GM12878 (cell line): ENCODE results near the gene CDH10. TPM values are rescaled to one million over a fixed set of nuclear protein-coding genes. Genes with fewer than 3 reads are reported as not detected.

Source experiments
- ATAC-seq: fragments of 200-7000 bp; cut with Tn5 transposase; 3 replicates; pipeline ENCODE4 v1.9.1; 2020; ENCODE audit warnings: mild to moderate bottlenecking, moderate library complexity
- BruUV-seq: library from RNA; stranded (reverse); fragments of 400-500 nt; replicated peaks from 2 replicates; lab custom pipeline; 2021; lab: Mats Ljungman, UMichigan
- CTCF ChIA-PET: fragments of 300-600 bp; sonication (Branson Sonifier 250); formaldehyde crosslinking; extraction: SDS; loops from one replicate; lab custom pipeline; 2021; ENCODE audit warnings: inconsistent platforms; lab: Yijun Ruan, JAX
- POLR2A ChIA-PET: fragments of 350-600 bp; formaldehyde crosslinking; extraction: SDS; loops from one replicate; lab custom pipeline; 2021; ENCODE audit warnings: inconsistent platforms; lab: Charles Lee
- RAD21 ChIA-PET: fragments of 300-600 bp; sonication (Branson Sonifier 250); formaldehyde crosslinking; loops from one replicate; lab custom pipeline; 2023; ENCODE audit warnings: antibody characterized with exemption; ENCODE audit not compliant: unreplicated experiment; lab: Charles Lee
- SMC1A ChIA-PET: fragments of 300-600 bp; sonication (Branson Sonifier 250); formaldehyde crosslinking; loops from one replicate; lab custom pipeline; 2023; ENCODE audit not compliant: unreplicated experiment, uncharacterized antibody; lab: Charles Lee
- DNase-seq: peaks from one replicate; pipeline ENCODE4 v3.0.0-alpha.2; 2011; ENCODE audit warnings: low read depth, low spot score
- FAIRE-seq: peaks from 3 replicates; lab custom pipeline; 2011; peaks lifted over from hg19 to GRCh38; lab: Jason Lieb, UNC
- H2AFZ ChIP-seq: 2 replicates; pipeline ENCODE4 v1.6.0; 2011; ENCODE audit warnings: low read depth, low read length, control low read depth; ENCODE audit not compliant: control insufficient read depth
- H3K27ac ChIP-seq: 2 replicates; pipeline ENCODE4 v1.5.1; 2011; ENCODE audit warnings: control low read depth; ENCODE audit not compliant: control insufficient read depth, insufficient read depth
- H3K27me3 ChIP-seq, 2 experiments: replicated peaks in 1 of 2; 2 replicates each; pipeline versions ENCODE4 v1.6.0 to v1.6.1; 2011; ENCODE audit warnings: low read length in 1 of 2; ENCODE audit not compliant: control insufficient read depth in 2 of 2, insufficient read depth in 2 of 2
- H3K36me3 ChIP-seq, 2 experiments: 2 replicates each; pipeline ENCODE4 v1.5.1; 2011; ENCODE audit warnings: low read length in 1 of 2; ENCODE audit not compliant: control insufficient read depth in 2 of 2, insufficient read depth in 2 of 2
- H3K4me1 ChIP-seq: 2 replicates; pipeline ENCODE4 v1.6.1; 2011; ENCODE audit warnings: mild to moderate bottlenecking, low read length, moderate library complexity, mixed read lengths; ENCODE audit not compliant: control insufficient read depth, insufficient read depth
- H3K4me2 ChIP-seq: 2 replicates; pipeline ENCODE4 v1.6.0; 2011; ENCODE audit warnings: control low read depth; ENCODE audit not compliant: control insufficient read depth, insufficient read depth
- H3K4me3 ChIP-seq: fragments of 200-600 bp; sonication (generic); 2 replicates; pipeline ENCODE4 v1.5.1; 2016
- H3K79me2 ChIP-seq: 2 replicates; pipeline ENCODE4 v1.6.0; 2011; ENCODE audit warnings: low read length; ENCODE audit not compliant: control insufficient read depth, insufficient read depth
- H3K9ac ChIP-seq: 2 replicates; pipeline ENCODE4 v1.8.0; 2011; ENCODE audit warnings: low read length, control low read depth, mixed read lengths; ENCODE audit not compliant: control insufficient read depth, insufficient read depth
- H3K9me3 ChIP-seq: replicated peaks from 3 replicates; pipeline ENCODE4 v1.5.1; 2011; ENCODE audit warnings: mild to moderate bottlenecking, low read length; ENCODE audit not compliant: control insufficient read depth, insufficient read depth
- H4K20me1 ChIP-seq: 2 replicates; pipeline ENCODE4 v1.6.0; 2011; ENCODE audit not compliant: control insufficient read depth, insufficient read depth
- BCL11A ChIP-seq: IDR thresholded peaks from 2 replicates; pipeline ENCODE4 v1.6.1; 2011; ENCODE audit warnings: low read depth, low read length
- CEBPB ChIP-seq, 2 experiments: fragments of 150-350 bp in 1 of 2; IDR thresholded peaks; 2 replicates each; pipeline ENCODE4 v1.6.1; 2012 to 2014; ENCODE audit warnings: low read depth in 2 of 2, low read length in 2 of 2, borderline replicate concordance in 1 of 2, inconsistent platforms in 1 of 2
- GABPA ChIP-seq: IDR thresholded peaks from 2 replicates; pipeline ENCODE4 v1.6.1; 2014; ENCODE audit warnings: antibody characterized with exemption, low read depth, mild to moderate bottlenecking, inconsistent platforms
- NBN ChIP-seq: fragments of 450-650 bp; IDR thresholded peaks from 2 replicates; pipeline ENCODE4 v1.6.1; 2016
- NFIC ChIP-seq: IDR thresholded peaks from 2 replicates; pipeline ENCODE4 v1.6.1; 2012; ENCODE audit warnings: low read depth, mild to moderate bottlenecking, inconsistent platforms, low read length, moderate library complexity
- NFXL1 ChIP-seq: fragments of 450-650 bp; IDR thresholded peaks from 2 replicates; pipeline ENCODE4 v1.6.1; 2017; ENCODE audit warnings: antibody characterized with exemption, mild to moderate bottlenecking, borderline replicate concordance
- NR2C2 ChIP-seq: IDR thresholded peaks from 2 replicates; pipeline ENCODE4 v1.6.1; 2011; ENCODE audit warnings: borderline replicate concordance, low read depth; ENCODE audit not compliant: control insufficient read depth, insufficient read length
- SIX5 ChIP-seq: IDR thresholded peaks from 2 replicates; pipeline ENCODE4 v1.6.1; 2011; ENCODE audit warnings: mild to moderate bottlenecking, low read depth, low read length, moderate library complexity; ENCODE audit not compliant: severe bottlenecking
- SP1 ChIP-seq: IDR thresholded peaks from one replicate; pipeline ENCODE4 v1.6.1; 2011; ENCODE audit warnings: low read depth, low read length
- TCF12 ChIP-seq: IDR thresholded peaks from 2 replicates; pipeline ENCODE4 v1.6.1; 2011; ENCODE audit warnings: low read depth, mild to moderate bottlenecking, low read length
- YBX1 ChIP-seq: fragments of 450-650 bp; IDR thresholded peaks from 2 replicates; pipeline ENCODE4 v1.6.1; 2016; ENCODE audit warnings: antibody characterized with exemption
- ZSCAN29 ChIP-seq: fragments of 450-650 bp; IDR thresholded peaks from 2 replicates; pipeline ENCODE4 v1.6.1; 2017; ENCODE audit warnings: mild to moderate bottlenecking, moderate library complexity
- WGBS: methylation state at CpG from one replicate; pipeline ENCODE4 v1.1.6; 2016; ENCODE audit warnings: low lambda C conversion rate; ENCODE audit not compliant: insufficient replicate concordance, insufficient coverage; ENCODE audit errors: missing lambda C conversion rate; 5-methylcytosine and 5-hydroxymethylcytosine counted together
- in situ Hi-C: fragments of 300-500 bp; cut with MboI; formaldehyde crosslinking; loops from 9 replicates; pipeline ENCODE4 v1.14.3; 2018; ENCODE audit warnings: mixed read lengths
- intact Hi-C: fragments of 100-400 bp; cut with micrococcal nuclease; formaldehyde crosslinking; loops from one replicate; pipeline ENCODE4 v1.14.2; 2022; ENCODE audit not compliant: unreplicated experiment
- polyA plus RNA-seq, 11 experiments: library from polyadenylated mRNA; depleted of rRNA in 4 of 11; unstranded in 6 of 11; stranded (reverse) in 5 of 11; fragments of >200 nt; fragmentation: Nextera tagmentation in 4 of 11; fragmentation: Illumina TruSeq in 1 of 11; extraction: Ambion mirVana in 4 of 11; extraction: Trizol in 1 of 11; gene quantifications; 1 replicate in 1 of 11; 2 replicates in 10 of 11; pipeline versions ENCODE4 v1.2.1 to v1.2.3, GENCODE V29; 2011 to 2016; ENCODE audit warnings: inconsistent platforms in 2 of 11, missing spikeins in 2 of 11, low read depth in 1 of 11
- total RNA-seq, 4 experiments: library from RNA; depleted of rRNA in 3 of 4; stranded (reverse); fragments of >200 nt in 3 of 4; fragmentation: Illumina TruSeq in 1 of 4; extraction: Trizol in 1 of 4; gene quantifications; 2 replicates each; pipeline versions ENCODE4 v1.2.1 to v1.2.3, GENCODE V29; 2013 to 2021
- TF ChIP-seq, protein P1 (sequence below): fragments of 450-650 bp; formaldehyde crosslinking; IDR thresholded peaks from 2 replicates; pipeline ENCODE4 v1.4.0; 2020; ENCODE audit warnings: mild to moderate bottlenecking, moderate library complexity
- TF ChIP-seq, protein P2 (sequence below): fragments of 450-650 bp; IDR thresholded peaks from 2 replicates; pipeline ENCODE4 v1.6.1; 2017; ENCODE audit warnings: mild to moderate bottlenecking, low read depth, inconsistent platforms; ENCODE audit not compliant: poor library complexity, severe bottlenecking

The CDH10 gene
- total and polyA plus RNA-seq, 10 of the 15 experiments (the other 5 are each of a cell fraction or from before 2014, with no cell fraction given), result 0.04 to 0.05 TPM; not detected in 8

GRCh38 chr5:24497591-24498157 lies 147.1 kb downstream of the CDH10 start:
- ChIA-PET CTCF (no interaction called here), RAD21 (no interaction called here), POLR2A (no interaction called here), SMC1A (interaction anchor here (0.8 to 1.2 kb wide), 2 partner anchors 10 to 1163 kb away, joined by 3 read pairs; no protein-coding TSS in a partner anchor)
- H3K4me3 ChIP-seq, result no peak overlapping the region
- intact Hi-C loops (no loop called here), in situ Hi-C loops (no loop called here)
- H3K27ac ChIP-seq, result no peak overlapping the region
- WGBS, result 15% methylated on average over 5 of the region's 5 CpGs
- no peak overlapping the region for H3K4me2 ChIP-seq
- TF ChIP-seq NFXL1 (no peak), NFIC (no peak), SP1 (no peak), ZSCAN29 (no peak), CEBPB (IDR thresholded peaks at IDR 0.05; ENCODE audit: borderline replicate concordance in 1 of 2, low read depth in 2 of 2, low read length in 2 of 2) (no peak), YBX1 (no peak), GABPA (no peak), TCF12 (no peak), NBN (no peak), NR2C2 (no peak), SIX5 (no peak), BCL11A (no peak)
- TF ChIP-seq, protein P1, sequence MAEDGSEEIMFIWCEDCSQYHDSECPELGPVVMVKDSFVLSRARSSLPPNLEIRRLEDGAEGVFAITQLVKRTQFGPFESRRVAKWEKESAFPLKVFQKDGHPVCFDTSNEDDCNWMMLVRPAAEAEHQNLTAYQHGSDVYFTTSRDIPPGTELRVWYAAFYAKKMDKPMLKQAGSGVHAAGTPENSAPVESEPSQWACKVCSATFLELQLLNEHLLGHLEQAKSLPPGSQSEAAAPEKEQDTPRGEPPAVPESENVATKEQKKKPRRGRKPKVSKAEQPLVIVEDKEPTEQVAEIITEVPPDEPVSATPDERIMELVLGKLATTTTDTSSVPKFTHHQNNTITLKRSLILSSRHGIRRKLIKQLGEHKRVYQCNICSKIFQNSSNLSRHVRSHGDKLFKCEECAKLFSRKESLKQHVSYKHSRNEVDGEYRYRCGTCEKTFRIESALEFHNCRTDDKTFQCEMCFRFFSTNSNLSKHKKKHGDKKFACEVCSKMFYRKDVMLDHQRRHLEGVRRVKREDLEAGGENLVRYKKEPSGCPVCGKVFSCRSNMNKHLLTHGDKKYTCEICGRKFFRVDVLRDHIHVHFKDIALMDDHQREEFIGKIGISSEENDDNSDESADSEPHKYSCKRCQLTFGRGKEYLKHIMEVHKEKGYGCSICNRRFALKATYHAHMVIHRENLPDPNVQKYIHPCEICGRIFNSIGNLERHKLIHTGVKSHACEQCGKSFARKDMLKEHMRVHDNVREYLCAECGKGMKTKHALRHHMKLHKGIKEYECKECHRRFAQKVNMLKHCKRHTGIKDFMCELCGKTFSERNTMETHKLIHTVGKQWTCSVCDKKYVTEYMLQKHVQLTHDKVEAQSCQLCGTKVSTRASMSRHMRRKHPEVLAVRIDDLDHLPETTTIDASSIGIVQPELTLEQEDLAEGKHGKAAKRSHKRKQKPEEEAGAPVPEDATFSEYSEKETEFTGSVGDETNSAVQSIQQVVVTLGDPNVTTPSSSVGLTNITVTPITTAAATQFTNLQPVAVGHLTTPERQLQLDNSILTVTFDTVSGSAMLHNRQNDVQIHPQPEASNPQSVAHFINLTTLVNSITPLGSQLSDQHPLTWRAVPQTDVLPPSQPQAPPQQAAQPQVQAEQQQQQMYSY (CRISPR knock-in tag), result no peak
- TF ChIP-seq, protein P2, sequence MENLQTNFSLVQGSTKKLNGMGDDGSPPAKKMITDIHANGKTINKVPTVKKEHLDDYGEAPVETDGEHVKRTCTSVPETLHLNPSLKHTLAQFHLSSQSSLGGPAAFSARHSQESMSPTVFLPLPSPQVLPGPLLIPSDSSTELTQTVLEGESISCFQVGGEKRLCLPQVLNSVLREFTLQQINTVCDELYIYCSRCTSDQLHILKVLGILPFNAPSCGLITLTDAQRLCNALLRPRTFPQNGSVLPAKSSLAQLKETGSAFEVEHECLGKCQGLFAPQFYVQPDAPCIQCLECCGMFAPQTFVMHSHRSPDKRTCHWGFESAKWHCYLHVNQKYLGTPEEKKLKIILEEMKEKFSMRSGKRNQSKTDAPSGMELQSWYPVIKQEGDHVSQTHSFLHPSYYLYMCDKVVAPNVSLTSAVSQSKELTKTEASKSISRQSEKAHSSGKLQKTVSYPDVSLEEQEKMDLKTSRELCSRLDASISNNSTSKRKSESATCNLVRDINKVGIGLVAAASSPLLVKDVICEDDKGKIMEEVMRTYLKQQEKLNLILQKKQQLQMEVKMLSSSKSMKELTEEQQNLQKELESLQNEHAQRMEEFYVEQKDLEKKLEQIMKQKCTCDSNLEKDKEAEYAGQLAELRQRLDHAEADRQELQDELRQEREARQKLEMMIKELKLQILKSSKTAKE, result no peak
- no peaks in the 10 kb centered on the region for H3K36me3 ChIP-seq
- H2AFZ ChIP-seq, result no peak overlapping the region
- no TSS peak for BruUV-seq
- no peaks in the 10 kb centered on the region for H4K20me1 ChIP-seq
- no peak for DNase-seq
- no peaks in the 10 kb centered on the region for H3K9me3 ChIP-seq
- no peaks in the 10 kb centered on the region for H3K27me3 ChIP-seq
- no peaks in the 10 kb centered on the region for H3K4me1 ChIP-seq
- FAIRE-seq, result no peak
- H3K79me2 ChIP-seq, result no peaks in the 10 kb centered on the region
- no peak for ATAC-seq
- H3K9ac ChIP-seq, result no peak overlapping the region
